Activated CD8-positive, alpha-beta memory T cell treated with anti-CD3 and anti-CD28 coated beads for 24 hours (primary cell): ENCODE results near the gene CISD3.

Experiments
- DNase-seq: peaks from one replicate; pipeline ENCODE4 v3.0.0-alpha.2; 2020

The CISD3 gene

GRCh38 chr17:38729368-38729885 lies 714 bp upstream of the CISD3 start:
- no peak for DNase-seq

- DNase-seq = peak; percentile 79
These were observed 612 bp downstream of the CISD3 start for GRCh38 chr17:38730526-38731379.

- no peak for DNase-seq
These were observed 1.6 kb downstream of the CISD3 start for GRCh38 chr17:38731526-38732294.

GRCh38 chr17:38732376-38733281 lies 2.5 kb downstream of the CISD3 start:
- no peak for DNase-seq

GRCh38 chr17:38733282-38733981 lies 3.3 kb downstream of the CISD3 start:
- DNase-seq = no peak

- no peak for DNase-seq
These were observed 4.1 kb downstream of the CISD3 start for GRCh38 chr17:38733982-38734973.

GRCh38 chr17:38735161-38735997 lies 5.2 kb downstream of the CISD3 start:
- DNase-seq = peak; percentile 94

- DNase-seq = no peak
These were observed 8.0 kb downstream of the CISD3 start for GRCh38 chr17:38738007-38738662.

- no peak for DNase-seq
These were observed 8.5 kb downstream of the CISD3 start for GRCh38 chr17:38738686-38739085.

- DNase-seq = no peak
These were observed 9.2 kb downstream of the CISD3 start for GRCh38 chr17:38739305-38739704.

GRCh38 chr17:38740044-38740443 lies 9.9 kb downstream of the CISD3 start:
- DNase-seq = no peak

- DNase-seq = no peak
These were observed 10.7 kb downstream of the CISD3 start for GRCh38 chr17:38740806-38741205.

- no peak for DNase-seq
These were observed 11.3 kb downstream of the CISD3 start for GRCh38 chr17:38741461-38741860.

- DNase-seq = no peak
These were observed 11.8 kb downstream of the CISD3 start for GRCh38 chr17:38741921-38742410.

GRCh38 chr17:38742411-38743308 lies 12.5 kb downstream of the CISD3 start:
- no peak for DNase-seq

GRCh38 chr17:38743556-38744171 lies 13.5 kb downstream of the CISD3 start:
- no peak for DNase-seq

GRCh38 chr17:38745545-38745944 lies 15.4 kb downstream of the CISD3 start:
- no peak for DNase-seq
